GM12874 (cell line): ENCODE data around the gene HSFX4.
A peak's percentile ranks its signal among the peaks of the same experiment; 100 is the strongest.

ENCODE experiments used
- CTCF ChIP-seq: IDR thresholded peaks from 2 replicates; pipeline ENCODE4 v1.5.1; 2011; ENCODE audit warnings: low read depth, mild to moderate bottlenecking, control low read depth, low read length, moderate library complexity; ENCODE audit not compliant: insufficient read depth

Gene HSFX4

GRCh38 chrX:149910178-149910695, 19.1 kb upstream of the HSFX4 start:
- TF ChIP-seq CTCF = no peak

GRCh38 chrX:149916745-149917392, 12.5 kb upstream of the HSFX4 start:
- TF ChIP-seq CTCF = no peak

DNA sequence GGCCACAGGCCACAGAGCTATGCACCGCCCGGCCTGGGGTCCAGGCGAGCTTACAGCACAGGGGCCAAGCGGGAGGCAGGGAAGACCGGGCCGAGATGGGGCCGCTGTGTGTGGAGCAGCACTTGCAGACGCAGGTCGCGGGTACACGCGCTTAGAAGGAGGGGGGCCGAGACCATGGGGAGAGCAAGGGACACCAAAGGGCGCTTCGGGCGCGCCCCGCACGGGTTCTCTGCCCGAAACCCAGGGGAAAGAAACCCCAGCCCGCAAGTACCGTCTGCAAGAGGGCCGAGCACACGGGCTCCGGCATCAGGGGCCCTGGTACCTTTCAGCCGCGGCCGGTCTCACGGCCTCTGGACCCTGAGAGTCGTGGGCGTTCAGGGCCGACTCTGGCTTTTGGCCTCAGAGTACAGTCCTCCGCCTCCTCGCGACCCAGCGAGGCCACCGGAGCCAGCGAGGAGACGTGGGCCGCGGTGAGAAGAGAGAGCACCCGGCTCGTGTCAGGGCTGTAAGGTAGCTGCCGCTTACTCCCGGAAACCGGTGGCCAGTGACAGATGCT, 8.6 kb downstream of the HSFX4 start:
- no peak for TF ChIP-seq CTCF

DNA sequence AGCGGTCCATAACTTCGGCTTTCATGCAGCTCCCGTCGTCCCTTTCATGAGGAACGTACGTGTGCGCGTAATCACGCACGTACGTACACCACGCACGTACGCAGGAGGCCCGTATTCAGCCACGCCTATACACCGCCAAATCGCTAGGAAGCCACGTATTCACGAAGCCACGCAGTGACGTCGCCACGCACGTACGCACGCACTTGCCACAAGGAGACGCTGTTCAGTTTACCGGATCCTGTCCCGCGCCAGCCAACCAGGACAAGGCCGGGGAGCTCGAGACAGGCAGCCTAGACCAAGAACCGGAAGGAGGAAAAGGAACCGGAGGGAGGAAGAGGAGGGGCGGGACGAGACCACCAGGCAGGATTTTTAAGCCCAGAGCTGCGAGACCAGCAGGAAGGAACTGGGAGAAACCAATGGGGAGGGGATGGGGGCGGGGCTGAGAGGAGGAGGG, 9.1 kb downstream of the HSFX4 start, which contains the start of gene EOLA2:
TSS of gene EOLA2 (minus strand) at position 65 of the 454 bp plus-strand sequence. CDS start 4,617 bp downstream, outside the sequence.
- TF ChIP-seq CTCF = peak; percentile 35; the same call in 1 of the 2 replicates

DNA sequence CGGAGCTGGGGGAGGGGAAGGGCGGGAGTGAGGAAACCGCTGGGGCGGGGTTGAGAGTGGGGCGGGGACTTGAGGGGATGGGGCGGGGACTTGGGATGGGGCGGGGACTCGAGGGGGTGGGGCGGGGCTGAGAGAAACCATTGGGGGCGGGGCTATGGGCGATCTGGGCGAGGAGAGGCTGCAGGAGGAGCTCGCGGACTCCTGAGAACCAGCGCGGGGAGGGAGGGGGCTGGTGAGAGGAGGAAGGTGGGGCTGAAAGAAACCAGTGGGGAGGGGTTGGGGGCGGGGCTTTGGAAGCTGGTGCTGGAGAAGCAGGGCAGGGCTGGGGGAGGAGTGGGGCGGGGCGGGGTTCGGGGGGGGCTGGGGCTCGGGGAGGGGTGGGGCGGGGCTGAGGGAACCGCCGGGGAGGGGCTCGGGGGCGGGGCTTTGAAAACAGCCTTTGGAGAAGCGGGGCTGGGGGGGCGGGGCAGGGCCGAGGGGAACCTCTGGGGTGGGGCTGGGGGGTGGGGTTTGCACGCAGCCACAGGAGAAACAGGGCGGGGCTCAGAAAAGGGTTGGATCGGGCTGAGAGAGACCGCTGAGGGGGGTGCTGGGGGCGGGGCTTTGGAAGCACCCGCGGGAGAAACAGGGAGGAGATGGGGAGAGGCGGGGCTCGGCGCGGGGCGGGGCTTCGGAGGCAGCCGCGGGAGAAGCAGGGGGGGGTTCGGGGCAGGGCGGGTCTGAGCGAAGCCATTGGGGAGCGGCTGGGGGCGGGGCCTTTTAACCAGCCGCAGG, 9.7 kb downstream of the HSFX4 start:
- no peak for TF ChIP-seq CTCF

GRCh38 chrX:149939655-149939904, 10.2 kb downstream of the HSFX4 start:
- no peak for TF ChIP-seq CTCF

DNA sequence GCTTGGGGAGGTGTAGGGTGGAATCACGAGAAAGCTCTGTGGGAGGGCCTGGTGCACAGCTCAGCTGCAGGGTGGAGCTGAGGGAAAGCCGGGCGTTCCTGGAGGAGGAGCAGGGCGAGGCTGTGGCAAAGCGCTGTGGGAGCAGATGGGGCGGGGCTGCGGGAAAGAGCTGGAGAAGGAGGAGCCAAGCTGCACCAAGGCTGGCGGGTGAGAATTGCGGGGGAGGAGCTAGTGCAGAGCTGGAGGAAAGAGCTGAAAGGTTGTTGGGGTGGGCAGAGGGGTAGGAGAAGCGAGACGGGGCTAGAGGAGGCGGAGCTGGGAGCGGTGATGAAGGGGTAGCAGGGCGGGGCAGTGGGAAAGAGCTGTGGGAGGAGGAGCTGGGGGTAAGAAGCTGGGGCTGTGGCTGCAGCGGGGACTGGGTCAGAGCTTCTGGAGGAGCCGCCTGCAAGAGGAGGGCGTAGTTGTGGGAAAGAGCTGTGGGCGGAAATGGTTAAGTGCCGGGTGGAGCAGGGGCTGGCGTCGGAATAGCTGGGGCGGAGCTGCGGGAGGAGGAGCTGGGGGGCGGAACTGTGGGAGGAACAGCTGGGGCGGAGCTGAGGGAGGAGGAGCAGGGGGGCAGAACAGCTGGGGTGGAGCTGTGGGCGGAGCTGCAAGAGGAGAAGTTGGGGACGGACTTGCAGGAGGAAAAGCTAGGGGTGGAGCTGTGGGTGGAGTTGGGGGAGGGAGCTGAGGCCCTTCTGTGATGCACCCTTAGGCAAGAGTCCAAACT, 10.7 kb downstream of the HSFX4 start:
- no peak for TF ChIP-seq CTCF
